GM21390 (cell line): ENCODE results near the gene FLT3.
"Not testable (repeated sequence)": the region's sequence is repeated elsewhere in the genome, so short reads cannot be mapped to it uniquely, and the experiment has no call there.

Experiments used
- ATAC-seq: cut with Tn5 transposase; IDR thresholded peaks from one replicate; pipeline ENCODE4 v1.9.1; 2021; ENCODE audit not compliant: unreplicated experiment

The FLT3 gene

GRCh38 chr13:27975564-27976361, 124.6 kb downstream of the FLT3 start:
- no peak for ATAC-seq

- no peak for ATAC-seq
Measured at GRCh38 chr13:27973961-27974662, 126.3 kb downstream of the FLT3 start.

GRCh38 chr13:27973291-27973690, 127.1 kb downstream of the FLT3 start:
- ATAC-seq = no peak

- no peak for ATAC-seq
Measured at GRCh38 chr13:27972478-27972820, 127.9 kb downstream of the FLT3 start.

GRCh38 chr13:27971776-27972477, 128.4 kb downstream of the FLT3 start:
- no peak for ATAC-seq

- no peak for ATAC-seq
Measured at GRCh38 chr13:27971236-27971645, 129.1 kb downstream of the FLT3 start.

GRCh38 chr13:27970382-27971235, 129.8 kb downstream of the FLT3 start:
- no peak for ATAC-seq

- no peak for ATAC-seq
Measured at GRCh38 chr13:27969866-27970229, 130.5 kb downstream of the FLT3 start.

- ATAC-seq = no peak
Measured at GRCh38 chr13:27969082-27969865, 131.1 kb downstream of the FLT3 start, which contains the start of gene CDX2. CDX2 (minus strand) TSS chr13:27969315; CDS start chr13:27969006, 309 bp downstream.

GRCh38 chr13:27968316-27969081, 131.9 kb downstream of the FLT3 start:
- ATAC-seq = no peak

GRCh38 chr13:27967736-27968315, 132.6 kb downstream of the FLT3 start:
- ATAC-seq = no peak

GRCh38 chr13:27967203-27967735, 133.1 kb downstream of the FLT3 start:
- ATAC-seq = no peak

GRCh38 chr13:27966641-27967202, 133.7 kb downstream of the FLT3 start:
- no peak for ATAC-seq

- no peak for ATAC-seq
Measured at GRCh38 chr13:27965740-27966640, 134.4 kb downstream of the FLT3 start.

- no peak for ATAC-seq
Measured at GRCh38 chr13:27965343-27965739, 135.0 kb downstream of the FLT3 start.

GRCh38 chr13:27964741-27965323, 135.5 kb downstream of the FLT3 start:
- no peak for ATAC-seq

- ATAC-seq = not testable (repeated sequence)
Measured at GRCh38 chr13:27964206-27964605, 136.2 kb downstream of the FLT3 start.
